GM12873 (cell line): ENCODE results near the gene BAG2.

Experiments
- CTCF ChIP-seq: IDR thresholded peaks from 2 replicates; pipeline ENCODE4 v1.5.1; 2012; ENCODE audit warnings: low read depth, mild to moderate bottlenecking, moderate library complexity, low read length, control low read depth; ENCODE audit not compliant: insufficient read depth; ENCODE audit errors: missing control alignments

BAG2 gene

GRCh38 chr6:57138026-57138425 lies 34.1 kb upstream of the BAG2 start:
- no peak for TF ChIP-seq CTCF

- no peak for TF ChIP-seq CTCF
Measured at GRCh38 chr6:57141451-57142177, 30.5 kb upstream of the BAG2 start.

GRCh38 chr6:57142178-57142525 lies 30.0 kb upstream of the BAG2 start:
- TF ChIP-seq CTCF, result no peak

- TF ChIP-seq CTCF, result no peak
Measured at GRCh38 chr6:57143690-57144089, 28.4 kb upstream of the BAG2 start.

- TF ChIP-seq CTCF, result no peak
Measured at GRCh38 chr6:57147401-57147800, 24.7 kb upstream of the BAG2 start.

GRCh38 chr6:57147955-57148858 lies 23.9 kb upstream of the BAG2 start:
- TF ChIP-seq CTCF, result no peak

GRCh38 chr6:57158658-57159057 lies 13.5 kb upstream of the BAG2 start:
- TF ChIP-seq CTCF, result no peak
